Parathyroid adenoma (tissue), 2 donors: Measurements from ENCODE around the gene DUSP7.

Source experiments
- H2AFZ ChIP-seq: fragments of 300-600 bp; sonication (generic); one replicate; pipeline ENCODE4 v1.7.0; 2017; ENCODE audit warnings: antibody characterized with exemption, mild to moderate bottlenecking
- H3K27ac ChIP-seq: fragments of 300-600 bp; sonication (generic); one replicate; pipeline ENCODE4 v1.7.0; 2017
- H3K27me3 ChIP-seq: fragments of 300-600 bp; sonication (generic); one replicate; pipeline ENCODE4 v1.7.0; 2017; ENCODE audit warnings: low read length; ENCODE audit not compliant: control insufficient read depth, insufficient read depth
- H3K36me3 ChIP-seq: fragments of 300-600 bp; sonication (generic); one replicate; pipeline ENCODE4 v1.7.0; 2017; ENCODE audit warnings: low read length; ENCODE audit not compliant: control insufficient read depth, insufficient read depth
- H3K4me1 ChIP-seq: fragments of 300-600 bp; sonication (generic); one replicate; pipeline ENCODE4 v1.7.0; 2017; ENCODE audit warnings: control low read depth
- H3K4me2 ChIP-seq: fragments of 300-600 bp; sonication (generic); one replicate; pipeline ENCODE4 v1.7.0; 2017; ENCODE audit warnings: low read length
- H3K4me3 ChIP-seq: fragments of 300-600 bp; sonication (generic); one replicate; pipeline ENCODE4 v1.7.0; 2017; ENCODE audit warnings: low read depth, low read length
- H3K79me2 ChIP-seq: fragments of 300-600 bp; sonication (generic); one replicate; pipeline ENCODE4 v1.7.0; 2017; ENCODE audit warnings: control low read depth
- H3K9ac ChIP-seq: fragments of 300-600 bp; sonication (generic); one replicate; pipeline ENCODE4 v1.7.0; 2017; ENCODE audit warnings: mild to moderate bottlenecking
- H3K9me3 ChIP-seq: fragments of 300-600 bp; sonication (generic); one replicate; pipeline ENCODE4 v1.7.0; 2017; ENCODE audit warnings: low read length; ENCODE audit not compliant: control insufficient read depth
- TF ChIP-seq, protein P1 (sequence below): fragments of 300-600 bp; sonication (generic); IDR thresholded peaks from one replicate; pipeline ENCODE4 v1.7.0; 2017; ENCODE audit warnings: antibody characterized with exemption, mild to moderate bottlenecking
- donor health status: primary hyperparathyroidism.

DUSP7 gene

GRCh38 chr3:52073490-52073889, 17.1 kb upstream of the DUSP7 start:
- Histone ChIP-seq H2AFZ (no peak overlapping the region), H3K9ac (no peak overlapping the region), H3K9me3 (no peaks in the 10 kb centered on the region), H3K27ac (no peak overlapping the region), H3K4me1 (no peaks in the 10 kb centered on the region), H3K27me3 (no peaks in the 10 kb centered on the region), H3K36me3 (no peaks in the 10 kb centered on the region), H3K4me3 (no peak overlapping the region), H3K4me2 (no peak overlapping the region), H3K79me2 (no peaks in the 10 kb centered on the region)
- TF ChIP-seq, protein P1, sequence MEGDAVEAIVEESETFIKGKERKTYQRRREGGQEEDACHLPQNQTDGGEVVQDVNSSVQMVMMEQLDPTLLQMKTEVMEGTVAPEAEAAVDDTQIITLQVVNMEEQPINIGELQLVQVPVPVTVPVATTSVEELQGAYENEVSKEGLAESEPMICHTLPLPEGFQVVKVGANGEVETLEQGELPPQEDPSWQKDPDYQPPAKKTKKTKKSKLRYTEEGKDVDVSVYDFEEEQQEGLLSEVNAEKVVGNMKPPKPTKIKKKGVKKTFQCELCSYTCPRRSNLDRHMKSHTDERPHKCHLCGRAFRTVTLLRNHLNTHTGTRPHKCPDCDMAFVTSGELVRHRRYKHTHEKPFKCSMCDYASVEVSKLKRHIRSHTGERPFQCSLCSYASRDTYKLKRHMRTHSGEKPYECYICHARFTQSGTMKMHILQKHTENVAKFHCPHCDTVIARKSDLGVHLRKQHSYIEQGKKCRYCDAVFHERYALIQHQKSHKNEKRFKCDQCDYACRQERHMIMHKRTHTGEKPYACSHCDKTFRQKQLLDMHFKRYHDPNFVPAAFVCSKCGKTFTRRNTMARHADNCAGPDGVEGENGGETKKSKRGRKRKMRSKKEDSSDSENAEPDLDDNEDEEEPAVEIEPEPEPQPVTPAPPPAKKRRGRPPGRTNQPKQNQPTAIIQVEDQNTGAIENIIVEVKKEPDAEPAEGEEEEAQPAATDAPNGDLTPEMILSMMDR = no peak

DNA sequence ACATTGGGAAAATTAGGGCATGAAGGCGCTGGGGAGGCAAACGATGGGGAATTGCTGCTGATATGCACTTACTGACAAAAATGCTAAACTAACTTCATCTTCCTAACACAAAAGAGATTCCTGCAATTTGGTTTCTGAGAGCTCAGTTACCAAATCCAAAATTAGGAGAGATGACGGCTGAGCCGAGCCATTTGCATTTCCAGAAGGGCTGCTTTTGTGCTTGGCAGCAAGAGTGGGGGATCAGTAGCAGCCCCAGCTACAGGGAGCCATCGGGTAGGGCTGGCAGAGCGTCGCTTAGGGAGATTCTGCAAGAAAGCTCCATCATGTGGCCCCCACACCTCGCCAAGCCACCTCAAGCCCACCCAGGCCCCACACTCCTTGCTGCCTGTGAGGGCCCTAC, 16.1 kb upstream of the DUSP7 start:
- Histone ChIP-seq H3K27ac (no peak overlapping the region), H3K79me2 (no peaks in the 10 kb centered on the region), H2AFZ (no peak overlapping the region), H3K27me3 (no peaks in the 10 kb centered on the region), H3K4me3 (no peak overlapping the region), H3K4me1 (no peaks in the 10 kb centered on the region), H3K9ac (no peak overlapping the region), H3K9me3 (no peaks in the 10 kb centered on the region), H3K36me3 (no peaks in the 10 kb centered on the region), H3K4me2 (no peak overlapping the region)
- TF ChIP-seq, protein P1 = no peak

GRCh38 chr3:52072020-52072419, 15.6 kb upstream of the DUSP7 start:
- no peaks in the 10 kb centered on the region for H3K4me1 ChIP-seq

DNA sequence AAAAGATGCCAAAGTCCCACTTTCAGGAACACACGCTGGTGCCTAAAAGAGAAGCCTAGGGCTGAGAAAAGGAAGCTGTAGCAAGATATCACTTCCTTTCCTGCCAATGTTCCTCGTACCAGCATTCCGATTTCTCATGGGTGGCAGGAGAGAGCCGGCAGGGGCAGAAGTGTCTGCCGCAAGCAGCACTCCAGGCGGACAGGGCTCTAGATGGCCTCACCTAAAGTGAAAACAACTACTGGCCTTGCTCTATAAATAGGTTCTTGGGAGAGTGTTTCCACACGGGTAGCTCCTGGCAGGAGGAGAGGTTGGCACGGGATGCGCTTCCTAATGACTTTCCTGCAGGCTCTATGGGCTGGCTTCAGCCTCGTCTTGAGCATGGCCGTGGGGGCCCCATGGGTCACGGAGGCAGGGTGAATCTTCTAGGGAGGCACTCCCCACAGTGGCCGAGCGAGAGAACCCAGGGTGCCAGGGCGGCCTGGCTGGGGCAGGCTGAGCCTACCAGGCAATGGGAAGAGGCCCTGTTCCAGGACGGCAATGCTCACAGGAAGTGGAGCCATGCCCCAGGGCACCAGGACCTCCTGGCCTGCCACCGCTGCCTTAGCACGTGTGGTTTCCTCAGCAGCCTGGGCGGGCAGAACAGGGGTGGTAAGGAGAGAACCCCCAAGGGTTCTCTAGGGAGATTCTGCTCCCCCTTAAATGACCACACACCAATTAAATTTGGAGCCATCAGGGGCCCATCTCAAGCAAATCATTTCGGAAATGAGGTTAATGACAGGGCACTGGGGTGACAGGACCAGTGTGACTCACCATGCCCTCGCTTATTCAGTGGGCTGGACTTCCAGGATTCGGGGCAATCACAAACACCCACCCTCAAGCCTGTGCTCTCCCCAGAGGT, 14.6 kb upstream of the DUSP7 start:
- no peaks in the 10 kb centered on the region for H3K36me3 ChIP-seq
- no peak overlapping the region for H2AFZ ChIP-seq
- H3K9ac ChIP-seq = no peak overlapping the region
- no peaks in the 10 kb centered on the region for H3K4me1 ChIP-seq
- no peaks in the 10 kb centered on the region for H3K79me2 ChIP-seq
- no peaks in the 10 kb centered on the region for H3K27me3 ChIP-seq
- TF ChIP-seq, protein P1 = no peak
- H3K27ac ChIP-seq = peak overlapping the region; percentile 11
- H3K4me3 ChIP-seq = no peak overlapping the region
- H3K4me2 ChIP-seq = no peak overlapping the region
- H3K9me3 ChIP-seq = no peaks in the 10 kb centered on the region

More at GRCh38 chr3:52072020-52072419, 15.6 kb upstream of the DUSP7 start:
- Histone ChIP-seq H3K79me2 (no peaks in the 10 kb centered on the region), H3K27ac (no peak overlapping the region), H3K27me3 (no peaks in the 10 kb centered on the region), H3K36me3 (no peaks in the 10 kb centered on the region), H3K9ac (no peak overlapping the region), H3K4me3 (no peak overlapping the region), H3K4me2 (no peak overlapping the region), H2AFZ (no peak overlapping the region), H3K9me3 (no peaks in the 10 kb centered on the region)
- TF ChIP-seq, protein P1 = no peak

GRCh38 chr3:52069855-52070254, 13.5 kb upstream of the DUSP7 start:
- Histone ChIP-seq H3K9me3 (no peaks in the 10 kb centered on the region), H3K36me3 (no peaks in the 10 kb centered on the region), H3K9ac (no peak overlapping the region), H3K4me2 (no peak overlapping the region), H3K27ac (no peak overlapping the region), H2AFZ (no peak overlapping the region), H3K4me1 (no peaks in the 10 kb centered on the region), H3K27me3 (no peaks in the 10 kb centered on the region), H3K4me3 (no peak overlapping the region), H3K79me2 (no peaks in the 10 kb centered on the region)
- TF ChIP-seq, protein P1 = no peak
